MM.1S (cell line): ENCODE data around the gene CCDC71L.

ENCODE experiments used
- DNase-seq: peaks from one replicate; pipeline ENCODE4 v3.0.0-alpha.2; 2015
- H2AFZ ChIP-seq: fragments of 300-600 bp; sonication (generic); 2 replicates; pipeline ENCODE4 v1.6.0; 2016; ENCODE audit warnings: antibody characterized with exemption, low read length
- H3F3A ChIP-seq: fragments of 300-600 bp; sonication (generic); 2 replicates; pipeline ENCODE4 v1.6.1; 2016; ENCODE audit warnings: mild to moderate bottlenecking, antibody characterized with exemption, low read length, moderate library complexity, mixed read lengths; ENCODE audit not compliant: insufficient read depth
- H3K27ac ChIP-seq: fragments of 300-600 bp; sonication (generic); 2 replicates; pipeline ENCODE4 v1.5.1; 2016; ENCODE audit warnings: mild to moderate bottlenecking, low read length
- H3K27me3 ChIP-seq: fragments of 300-600 bp; sonication (generic); replicated peaks from 2 replicates; pipeline ENCODE4 v1.6.0; 2016; ENCODE audit warnings: low read length; ENCODE audit not compliant: insufficient read depth
- H3K36me3 ChIP-seq: fragments of 300-600 bp; sonication (generic); replicated peaks from 2 replicates; pipeline ENCODE4 v1.6.1; 2016; ENCODE audit warnings: mild to moderate bottlenecking, low read length, mixed read lengths; ENCODE audit not compliant: insufficient read depth
- H3K4me1 ChIP-seq: fragments of 300-600 bp; sonication (generic); 2 replicates; pipeline ENCODE4 v1.6.1; 2016; ENCODE audit warnings: low read length, mixed read lengths
- H3K4me2 ChIP-seq: fragments of 300-600 bp; sonication (generic); 2 replicates; pipeline ENCODE4 v1.6.0; 2016; ENCODE audit warnings: low read depth, low read length
- H3K4me3 ChIP-seq: fragments of 300-600 bp; sonication (generic); 2 replicates; pipeline ENCODE4 v1.5.1; 2016; ENCODE audit warnings: low read length, mixed read lengths
- H3K79me2 ChIP-seq: fragments of 300-600 bp; sonication (generic); 2 replicates; pipeline ENCODE4 v1.6.1; 2016; ENCODE audit warnings: mixed run types, low read length, mixed read lengths
- H3K9ac ChIP-seq: fragments of 300-600 bp; sonication (generic); 2 replicates; pipeline ENCODE4 v1.6.1; 2016; ENCODE audit warnings: low read length, mixed read lengths
- H3K9me2 ChIP-seq: fragments of 300-600 bp; sonication (generic); replicated peaks from 2 replicates; pipeline ENCODE4 v1.6.1; 2016; ENCODE audit warnings: mild to moderate bottlenecking, low read length, mixed read lengths; ENCODE audit not compliant: insufficient read depth
- H3K9me3 ChIP-seq: fragments of 300-600 bp; sonication (generic); replicated peaks from 2 replicates; pipeline ENCODE4 v1.6.1; 2016; ENCODE audit warnings: mild to moderate bottlenecking, low read length, mixed read lengths; ENCODE audit not compliant: insufficient read depth
- H4K20me1 ChIP-seq: fragments of 300-600 bp; sonication (generic); 2 replicates; pipeline ENCODE4 v1.6.1; 2016; ENCODE audit warnings: mild to moderate bottlenecking, low read length, moderate library complexity, mixed read lengths; ENCODE audit not compliant: insufficient read depth
- CTCF ChIP-seq: fragments of 300-600 bp; sonication (generic); IDR thresholded peaks from 2 replicates; pipeline ENCODE4 v1.5.1; 2016; ENCODE audit warnings: antibody characterized with exemption, low read length, mixed read lengths
- EZH2 ChIP-seq: fragments of 300-600 bp; sonication (generic); optimal IDR thresholded peaks from 2 replicates; pipeline ENCODE3; 2017; ENCODE audit warnings: low read depth, mild to moderate bottlenecking, antibody characterized with exemption, low read length, mixed read lengths
- EZH2phosphoT487 ChIP-seq: fragments of 300-600 bp; sonication (generic); IDR thresholded peaks from 2 replicates; pipeline ENCODE4 v1.6.1; 2018; ENCODE audit warnings: antibody characterized with exemption, low read length

The CCDC71L gene

GRCh38 chr7:106623315-106623660 is 37.7 kb downstream of the CCDC71L start:
- no peak overlapping the region for H3K4me3 ChIP-seq
- no peak overlapping the region for H3K4me2 ChIP-seq
- TF ChIP-seq CTCF: no peak
- TF ChIP-seq EZH2: no peak
- TF ChIP-seq EZH2phosphoT487: no peak
- H3K9ac ChIP-seq: no peak overlapping the region
- H3K27ac ChIP-seq: no peak overlapping the region
- H3K9me3 ChIP-seq: no peaks in the 10 kb centered on the region
- no peaks in the 10 kb centered on the region for H3K27me3 ChIP-seq
- no peaks in the 10 kb centered on the region for H3K4me1 ChIP-seq
- H3K79me2 ChIP-seq: no peaks in the 10 kb centered on the region
- no peak overlapping the region for H2AFZ ChIP-seq
- H3K9me2 ChIP-seq: no peaks in the 10 kb centered on the region
- no peak for DNase-seq
- H3F3A ChIP-seq: no peaks in the 10 kb centered on the region
- H4K20me1 ChIP-seq: no peaks in the 10 kb centered on the region
- no peaks in the 10 kb centered on the region for H3K36me3 ChIP-seq

- H3K4me1 ChIP-seq: no peaks in the 10 kb centered on the region
These were observed 38.2 kb downstream of the CCDC71L start for GRCh38 chr7:106622654-106623314.

DNA sequence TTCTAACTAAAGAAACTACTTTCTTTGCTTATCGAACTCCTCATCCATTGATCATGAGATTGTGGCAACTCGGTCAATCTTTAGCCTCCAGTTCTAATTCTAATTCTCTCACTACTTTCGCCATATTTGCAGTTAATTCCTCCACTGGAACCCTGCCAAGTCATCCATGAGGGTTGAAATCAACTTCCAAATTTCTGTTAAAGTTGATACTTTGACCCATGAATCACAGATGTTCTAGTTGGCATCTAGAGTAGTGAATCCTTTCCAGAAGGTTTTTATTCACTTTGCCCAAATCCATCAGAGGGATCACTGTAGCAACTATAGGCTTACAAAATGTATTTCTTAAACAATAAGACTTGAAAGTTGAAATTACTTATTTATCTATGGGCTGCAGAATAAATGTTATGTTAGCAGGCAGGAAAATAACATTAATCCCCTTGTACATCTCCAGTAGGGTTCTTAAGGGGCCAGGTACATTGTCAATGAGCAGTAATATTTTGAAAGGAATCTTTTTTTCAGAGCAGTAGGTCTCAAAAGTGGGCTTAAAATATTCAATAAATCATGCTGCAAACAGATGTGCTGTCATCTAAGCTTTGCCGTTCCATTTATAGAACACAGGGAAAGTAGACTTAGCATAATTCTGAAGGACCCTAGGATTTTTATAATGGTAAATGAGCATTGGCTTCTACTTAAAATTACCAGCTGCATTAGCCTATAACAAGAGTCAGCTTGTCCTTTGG is 39.4 kb downstream of the CCDC71L start:
- Histone ChIP-seq H3K27ac (no peak overlapping the region), H3K9me3 (no peaks in the 10 kb centered on the region), H3K4me1 (no peaks in the 10 kb centered on the region), H3K9ac (no peak overlapping the region), H3K4me2 (no peak overlapping the region), H4K20me1 (no peaks in the 10 kb centered on the region), H3K27me3 (no peaks in the 10 kb centered on the region), H3K79me2 (no peaks in the 10 kb centered on the region), H3K9me2 (no peaks in the 10 kb centered on the region), H3F3A (no peaks in the 10 kb centered on the region), H2AFZ (no peak overlapping the region), H3K36me3 (no peaks in the 10 kb centered on the region), H3K4me3 (no peak overlapping the region)
- DNase-seq: no peak
- TF ChIP-seq CTCF: no peak
- TF ChIP-seq EZH2: no peak
- no peak for TF ChIP-seq EZH2phosphoT487

More at GRCh38 chr7:106622654-106623314, 38.2 kb downstream of the CCDC71L start:
- Histone ChIP-seq H3K27me3 (no peaks in the 10 kb centered on the region), H2AFZ (no peak overlapping the region), H3F3A (no peaks in the 10 kb centered on the region), H3K9me2 (no peaks in the 10 kb centered on the region), H3K4me2 (no peak overlapping the region), H3K4me3 (no peak overlapping the region), H3K9ac (no peak overlapping the region), H3K27ac (no peak overlapping the region), H3K36me3 (no peaks in the 10 kb centered on the region), H3K79me2 (no peaks in the 10 kb centered on the region), H4K20me1 (no peaks in the 10 kb centered on the region), H3K9me3 (no peaks in the 10 kb centered on the region)
- DNase-seq: no peak
- TF ChIP-seq EZH2 (no peak), CTCF (no peak), EZH2phosphoT487 (no peak)
